RWPE2 (cell line): ENCODE results near the gene OLA1.

Experiments used
- ATAC-seq: fragments of 200-7000 bp; cut with Tn5 transposase; 3 replicates; pipeline ENCODE4 v1.9.1; 2021; ENCODE audit warnings: low read depth
- DNase-seq: peaks from one replicate; pipeline ENCODE4 v3.0.0-alpha.2; 2020; ENCODE audit warnings: low spot score
- H3K27ac ChIP-seq: fragments of 450-650 bp; 2 replicates; pipeline ENCODE4 v1.5.1; 2017; ENCODE audit warnings: mild to moderate bottlenecking; ENCODE audit not compliant: poor library complexity, severe bottlenecking
- H3K27me3 ChIP-seq: fragments of 250-450 bp; sonication (Bioruptor Pico); 2 replicates; pipeline ENCODE4 v1.5.1; 2021; ENCODE audit warnings: mild to moderate bottlenecking, moderate library complexity; ENCODE audit not compliant: insufficient read depth, poor library complexity, severe bottlenecking
- H3K36me3 ChIP-seq: fragments of 250-450 bp; sonication (Bioruptor Pico); 2 replicates; pipeline ENCODE4 v1.5.1; 2020; ENCODE audit warnings: low read depth, mild to moderate bottlenecking, moderate library complexity
- H3K4me1 ChIP-seq: fragments of 250-450 bp; sonication (Bioruptor Pico); 2 replicates; pipeline ENCODE4 v1.5.1; 2021; ENCODE audit warnings: mild to moderate bottlenecking, moderate library complexity; ENCODE audit not compliant: insufficient read depth, poor library complexity, severe bottlenecking
- H3K4me3 ChIP-seq: fragments of 250-450 bp; sonication (Bioruptor Pico); 2 replicates; pipeline ENCODE4 v1.5.1; 2021; ENCODE audit warnings: mild to moderate bottlenecking, moderate library complexity; ENCODE audit not compliant: severe bottlenecking
- H3K9me3 ChIP-seq: fragments of 250-450 bp; sonication (Bioruptor Pico); 2 replicates; pipeline ENCODE4 v1.5.1; 2021; ENCODE audit warnings: mild to moderate bottlenecking, moderate library complexity; ENCODE audit not compliant: severe bottlenecking
- TF ChIP-seq, protein P1 (sequence below): fragments of 450-650 bp; IDR thresholded peaks from one replicate; pipeline ENCODE4 v1.5.1; 2017; ENCODE audit warnings: mild to moderate bottlenecking, moderate library complexity; ENCODE audit not compliant: poor library complexity, severe bottlenecking

OLA1 gene

DNA sequence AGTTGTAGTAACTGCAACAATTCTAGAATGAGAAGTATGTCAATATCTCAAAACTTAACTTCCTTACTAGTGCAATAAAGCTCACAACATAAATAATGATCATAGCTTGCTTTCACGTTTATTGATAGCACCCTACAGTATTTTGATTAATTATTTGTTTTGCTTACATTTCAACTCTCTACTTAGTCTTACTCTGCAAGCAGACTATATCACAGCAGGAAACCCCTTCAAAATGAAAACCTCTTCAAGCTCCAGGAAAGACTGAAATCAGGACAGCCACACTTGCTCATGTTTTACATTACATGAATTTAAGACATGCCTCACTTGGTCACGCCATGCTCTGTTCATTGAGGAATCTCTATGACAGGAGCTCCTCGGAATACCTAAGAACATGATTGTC, 3.3 kb downstream of the OLA1 start:
- DNase-seq = no peak
- H3K27me3 ChIP-seq = no peaks in the 10 kb centered on the region
- peaks cover 17% of the 10 kb centered on the region for H3K4me1 ChIP-seq
- ATAC-seq = no peak
- no peak overlapping the region for H3K4me3 ChIP-seq
- H3K9me3 ChIP-seq = no peaks in the 10 kb centered on the region
- no peak overlapping the region for H3K27ac ChIP-seq
- TF ChIP-seq, protein P1, sequence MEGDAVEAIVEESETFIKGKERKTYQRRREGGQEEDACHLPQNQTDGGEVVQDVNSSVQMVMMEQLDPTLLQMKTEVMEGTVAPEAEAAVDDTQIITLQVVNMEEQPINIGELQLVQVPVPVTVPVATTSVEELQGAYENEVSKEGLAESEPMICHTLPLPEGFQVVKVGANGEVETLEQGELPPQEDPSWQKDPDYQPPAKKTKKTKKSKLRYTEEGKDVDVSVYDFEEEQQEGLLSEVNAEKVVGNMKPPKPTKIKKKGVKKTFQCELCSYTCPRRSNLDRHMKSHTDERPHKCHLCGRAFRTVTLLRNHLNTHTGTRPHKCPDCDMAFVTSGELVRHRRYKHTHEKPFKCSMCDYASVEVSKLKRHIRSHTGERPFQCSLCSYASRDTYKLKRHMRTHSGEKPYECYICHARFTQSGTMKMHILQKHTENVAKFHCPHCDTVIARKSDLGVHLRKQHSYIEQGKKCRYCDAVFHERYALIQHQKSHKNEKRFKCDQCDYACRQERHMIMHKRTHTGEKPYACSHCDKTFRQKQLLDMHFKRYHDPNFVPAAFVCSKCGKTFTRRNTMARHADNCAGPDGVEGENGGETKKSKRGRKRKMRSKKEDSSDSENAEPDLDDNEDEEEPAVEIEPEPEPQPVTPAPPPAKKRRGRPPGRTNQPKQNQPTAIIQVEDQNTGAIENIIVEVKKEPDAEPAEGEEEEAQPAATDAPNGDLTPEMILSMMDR = no peak
- peaks cover 48% of the 10 kb centered on the region for H3K36me3 ChIP-seq

DNA sequence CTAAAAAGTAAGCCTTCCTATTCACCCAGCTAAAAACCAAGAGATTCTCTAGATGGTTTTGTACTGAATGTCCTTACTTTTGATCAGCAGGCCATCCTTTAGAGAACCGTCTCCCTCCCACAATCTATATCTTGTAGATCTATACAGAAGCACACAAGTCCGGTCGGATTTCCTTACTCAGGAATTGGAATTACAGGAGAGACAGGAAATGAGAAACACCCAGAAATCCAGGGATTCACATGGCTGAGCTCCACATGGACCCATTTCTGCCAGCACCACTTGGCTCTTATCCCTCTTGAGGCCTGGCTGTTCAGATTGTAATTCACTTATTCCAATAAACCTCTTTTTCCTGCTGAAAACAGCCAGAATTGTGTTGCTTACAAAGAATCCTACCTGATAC, 4.5 kb downstream of the OLA1 start:
- Histone ChIP-seq H3K36me3 (peaks cover 48% of the 10 kb centered on the region), H3K27ac (no peak overlapping the region), H3K27me3 (no peaks in the 10 kb centered on the region), H3K4me1 (peaks cover 13% of the 10 kb centered on the region), H3K4me3 (no peak overlapping the region), H3K9me3 (no peaks in the 10 kb centered on the region)
- no peak for DNase-seq
- ATAC-seq = no peak
- TF ChIP-seq, protein P1 = no peak

DNA sequence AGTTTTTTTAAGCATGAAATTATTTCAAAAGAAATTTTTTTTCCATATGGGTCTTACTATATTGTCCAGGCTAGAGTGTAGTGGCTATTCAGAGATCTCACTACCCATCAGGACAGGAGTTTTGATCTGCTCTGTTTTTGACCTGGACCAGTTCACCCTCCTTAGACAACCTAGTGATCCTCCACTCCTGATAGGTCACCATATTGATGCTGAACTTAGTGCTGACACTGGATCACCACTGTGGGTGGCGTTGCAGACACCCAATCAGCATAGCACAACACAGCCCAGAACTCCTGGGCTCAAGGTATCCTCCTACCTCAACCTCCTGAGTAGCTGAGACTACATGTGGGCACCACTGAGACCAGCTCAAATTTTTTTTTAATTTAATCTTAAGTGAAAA, 8.2 kb downstream of the OLA1 start:
- H3K4me1 ChIP-seq = peaks cover 13% of the 10 kb centered on the region
- no peak for ATAC-seq
- TF ChIP-seq, protein P1 = no peak
- no peak overlapping the region for H3K4me3 ChIP-seq
- peaks cover 37% of the 10 kb centered on the region for H3K36me3 ChIP-seq
- H3K9me3 ChIP-seq = no peaks in the 10 kb centered on the region
- H3K27me3 ChIP-seq = no peaks in the 10 kb centered on the region
- no peak for DNase-seq
- H3K27ac ChIP-seq = no peak overlapping the region

DNA sequence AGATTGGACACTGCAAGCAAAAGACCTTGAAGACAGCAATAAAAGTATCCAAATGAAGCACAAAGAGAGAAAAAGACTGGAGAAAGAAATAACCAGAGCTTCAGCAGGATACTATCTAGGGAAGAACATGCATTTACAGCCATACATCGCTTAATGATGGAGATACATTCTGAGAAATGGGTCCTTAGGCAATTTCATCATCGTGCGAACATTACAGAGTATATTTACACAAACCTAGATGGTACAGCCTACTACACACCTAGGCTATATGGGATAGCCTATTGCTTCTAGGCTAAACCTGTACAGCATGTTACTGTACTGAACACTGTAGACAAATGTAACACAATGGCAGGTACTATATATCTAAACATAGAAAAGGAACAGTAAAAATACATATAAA, 11.9 kb downstream of the OLA1 start:
- Histone ChIP-seq H3K9me3 (no peaks in the 10 kb centered on the region), H3K27ac (no peak overlapping the region), H3K4me1 (peaks cover 20% of the 10 kb centered on the region), H3K27me3 (no peaks in the 10 kb centered on the region), H3K36me3 (peaks cover 37% of the 10 kb centered on the region), H3K4me3 (no peak overlapping the region)
- DNase-seq (no peak), ATAC-seq (no peak; the same call in 2 of the 3 replicates)
- TF ChIP-seq, protein P1 = no peak

DNA sequence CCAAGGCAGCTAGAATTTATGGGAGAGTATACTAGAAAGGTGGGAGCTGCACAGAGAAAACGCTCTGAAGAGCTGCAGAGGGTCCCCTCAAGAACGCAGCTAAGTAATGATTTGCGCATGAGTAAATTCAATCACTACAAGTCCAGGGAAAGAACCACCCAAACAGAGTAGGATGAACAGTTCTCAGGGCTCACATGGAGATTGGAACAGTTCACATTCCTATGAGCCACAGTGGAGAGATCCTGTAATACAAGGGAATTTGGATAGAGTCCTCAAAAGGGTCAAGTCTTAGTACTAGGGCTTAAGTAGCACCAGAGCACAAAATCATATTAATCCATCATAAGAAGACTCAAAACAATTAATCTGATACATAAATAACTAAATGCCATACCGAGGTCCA, 12.7 kb downstream of the OLA1 start:
- DNase-seq (no peak), ATAC-seq (0 out of 3 replicates have a peak, but pooled peaks have one; percentile 28)
- peaks cover 20% of the 10 kb centered on the region for H3K4me1 ChIP-seq
- no peaks in the 10 kb centered on the region for H3K9me3 ChIP-seq
- TF ChIP-seq, protein P1 = no peak
- H3K36me3 ChIP-seq = peaks cover 33% of the 10 kb centered on the region
- no peak overlapping the region for H3K4me3 ChIP-seq
- no peaks in the 10 kb centered on the region for H3K27me3 ChIP-seq
- peak overlapping the region; percentile 12 for H3K27ac ChIP-seq
